GM12801 (cell line): ENCODE results near the gene METTL24.

Source experiments
- TF ChIP-seq, protein P1 (sequence below): IDR thresholded peaks from one replicate; pipeline ENCODE4 v1.5.1; 2011; ENCODE audit warnings: control low read depth; ENCODE audit not compliant: insufficient read length; ENCODE audit errors: extremely low read depth

Gene METTL24

GRCh38 chr6:110369066-110369465, 10.9 kb upstream of the METTL24 start:
- TF ChIP-seq, protein P1, sequence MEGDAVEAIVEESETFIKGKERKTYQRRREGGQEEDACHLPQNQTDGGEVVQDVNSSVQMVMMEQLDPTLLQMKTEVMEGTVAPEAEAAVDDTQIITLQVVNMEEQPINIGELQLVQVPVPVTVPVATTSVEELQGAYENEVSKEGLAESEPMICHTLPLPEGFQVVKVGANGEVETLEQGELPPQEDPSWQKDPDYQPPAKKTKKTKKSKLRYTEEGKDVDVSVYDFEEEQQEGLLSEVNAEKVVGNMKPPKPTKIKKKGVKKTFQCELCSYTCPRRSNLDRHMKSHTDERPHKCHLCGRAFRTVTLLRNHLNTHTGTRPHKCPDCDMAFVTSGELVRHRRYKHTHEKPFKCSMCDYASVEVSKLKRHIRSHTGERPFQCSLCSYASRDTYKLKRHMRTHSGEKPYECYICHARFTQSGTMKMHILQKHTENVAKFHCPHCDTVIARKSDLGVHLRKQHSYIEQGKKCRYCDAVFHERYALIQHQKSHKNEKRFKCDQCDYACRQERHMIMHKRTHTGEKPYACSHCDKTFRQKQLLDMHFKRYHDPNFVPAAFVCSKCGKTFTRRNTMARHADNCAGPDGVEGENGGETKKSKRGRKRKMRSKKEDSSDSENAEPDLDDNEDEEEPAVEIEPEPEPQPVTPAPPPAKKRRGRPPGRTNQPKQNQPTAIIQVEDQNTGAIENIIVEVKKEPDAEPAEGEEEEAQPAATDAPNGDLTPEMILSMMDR = no peak

GRCh38 chr6:110368284-110368683, 10.1 kb upstream of the METTL24 start:
- TF ChIP-seq, protein P1 = no peak

GRCh38 chr6:110367825-110368224, 9.7 kb upstream of the METTL24 start:
- TF ChIP-seq, protein P1 = no peak

DNA sequence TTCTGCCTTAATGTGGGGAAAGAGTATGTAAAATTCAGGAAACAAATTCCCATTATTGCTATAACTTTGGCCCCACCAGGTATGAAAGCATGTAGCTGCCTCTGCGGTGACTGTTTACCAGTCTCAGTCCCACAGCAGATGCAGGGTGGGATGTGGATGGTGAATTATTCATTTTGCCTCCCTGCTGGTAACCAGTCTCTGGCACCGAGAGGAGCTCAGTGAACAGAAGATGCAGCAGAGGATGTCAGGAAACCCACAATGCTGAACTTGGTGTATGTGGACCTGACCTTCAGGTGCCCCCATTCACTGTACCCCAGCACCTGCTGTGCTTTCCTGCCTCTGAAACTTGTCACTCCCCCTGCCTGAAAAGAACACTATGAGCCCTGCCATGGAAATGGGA, 8.8 kb upstream of the METTL24 start:
- TF ChIP-seq, protein P1 = no peak

GRCh38 chr6:110366256-110366655, 8.1 kb upstream of the METTL24 start:
- TF ChIP-seq, protein P1 = no peak

GRCh38 chr6:110364364-110365105, 6.4 kb upstream of the METTL24 start:
- TF ChIP-seq, protein P1 = no peak

DNA sequence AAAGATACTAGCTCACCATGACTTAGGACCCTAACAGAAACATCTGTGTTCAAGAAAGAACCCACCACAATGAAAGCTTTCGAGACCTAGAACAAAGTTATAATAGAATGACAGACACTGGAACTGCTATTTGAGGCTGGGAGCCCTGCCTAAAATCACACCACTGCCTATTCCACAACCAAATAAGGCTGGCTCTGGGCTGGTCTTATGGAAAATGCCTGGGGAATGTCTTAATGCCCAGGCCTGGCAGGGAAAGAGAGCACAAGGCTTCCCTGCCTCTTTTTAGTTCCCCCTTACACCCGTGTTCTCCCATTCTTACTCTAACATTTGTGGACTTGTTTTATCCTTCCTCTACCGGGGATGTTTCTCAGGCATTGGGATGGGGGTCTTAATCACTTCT, 5.6 kb upstream of the METTL24 start:
- TF ChIP-seq, protein P1 = no peak
